ENCODE results near the gene ANXA3.
"Not testable (repeated sequence)": the region's sequence is repeated elsewhere in the genome, so short reads cannot be mapped to it uniquely, and the experiment has no call there.

The ANXA3 gene

GRCh38 chr4:78578674-78579425 is 27.3 kb downstream of the ANXA3 start:
- TF ChIP-seq POLR2A (IDR thresholded peaks at IDR 0.05; ENCODE audit: low read length) (no peak), GATA1 (IDR thresholded peaks at IDR 0.05; ENCODE audit: low read depth, low read length) (no peak)
- no peak for DNase-seq

- TF ChIP-seq POLR2A (IDR thresholded peaks at IDR 0.05; ENCODE audit: low read length) (no peak), GATA1 (IDR thresholded peaks at IDR 0.05; ENCODE audit: low read depth, low read length) (no peak)
- DNase-seq = no peak
Observed at GRCh38 chr4:78581618-78582017, 30.0 kb downstream of the ANXA3 start.

GRCh38 chr4:78584863-78585547 is 33.4 kb downstream of the ANXA3 start:
- no peak for DNase-seq

GRCh38 chr4:78585633-78586032 is 34.1 kb downstream of the ANXA3 start:
- TF ChIP-seq POLR2A (IDR thresholded peaks at IDR 0.05; ENCODE audit: low read length) (no peak), GATA1 (IDR thresholded peaks at IDR 0.05; ENCODE audit: low read depth, low read length) (no peak)
- no peak for DNase-seq

More at GRCh38 chr4:78584863-78585547, 33.4 kb downstream of the ANXA3 start:
- TF ChIP-seq POLR2A (IDR thresholded peaks at IDR 0.05; ENCODE audit: low read length) (no peak), GATA1 (IDR thresholded peaks at IDR 0.05; ENCODE audit: low read depth, low read length) (no peak)

GRCh38 chr4:78588894-78589545 is 37.5 kb downstream of the ANXA3 start:
- DNase-seq = no peak
- TF ChIP-seq POLR2A (IDR thresholded peaks at IDR 0.05; ENCODE audit: low read length) (no peak), GATA1 (IDR thresholded peaks at IDR 0.05; ENCODE audit: low read depth, low read length) (no peak)

GRCh38 chr4:78591404-78591803 is 39.8 kb downstream of the ANXA3 start:
- no peak for DNase-seq
- TF ChIP-seq POLR2A (IDR thresholded peaks at IDR 0.05; ENCODE audit: low read length) = no peak

- TF ChIP-seq GATA1 (IDR thresholded peaks at IDR 0.05; ENCODE audit: low read depth, low read length) (no peak), POLR2A (IDR thresholded peaks at IDR 0.05; ENCODE audit: low read length) (no peak)
- DNase-seq = peak; percentile 70 to 79
Observed at GRCh38 chr4:78592088-78592783, 40.7 kb downstream of the ANXA3 start.

GRCh38 chr4:78596111-78596742 is 44.7 kb downstream of the ANXA3 start:
- TF ChIP-seq POLR2A (IDR thresholded peaks at IDR 0.05; ENCODE audit: low read length) (no peak), GATA1 (IDR thresholded peaks at IDR 0.05; ENCODE audit: low read depth, low read length) (no peak)
- no peak for DNase-seq

- DNase-seq = not testable (repeated sequence)
Observed at GRCh38 chr4:78598431-78598830, 46.9 kb downstream of the ANXA3 start.

GRCh38 chr4:78599147-78599546 is 47.6 kb downstream of the ANXA3 start:
- no peak for DNase-seq
- TF ChIP-seq GATA1 (IDR thresholded peaks at IDR 0.05; ENCODE audit: low read depth, low read length) (no peak), POLR2A (IDR thresholded peaks at IDR 0.05; ENCODE audit: low read length) (no peak)

GRCh38 chr4:78599931-78600375 is 48.4 kb downstream of the ANXA3 start:
- TF ChIP-seq GATA1 (IDR thresholded peaks at IDR 0.05; ENCODE audit: low read depth, low read length) = peak; percentile 55
- no peak for TF ChIP-seq POLR2A (IDR thresholded peaks at IDR 0.05; ENCODE audit: low read length)
- peak; percentile 79 to 88 for DNase-seq

GRCh38 chr4:78601013-78601412 is 49.4 kb downstream of the ANXA3 start:
- no peak for DNase-seq
- TF ChIP-seq POLR2A (IDR thresholded peaks at IDR 0.05; ENCODE audit: low read length) (no peak), GATA1 (IDR thresholded peaks at IDR 0.05; ENCODE audit: low read depth, low read length) (no peak)

- no peak for TF ChIP-seq GATA1 (IDR thresholded peaks at IDR 0.05; ENCODE audit: low read depth, low read length)
- TF ChIP-seq POLR2A (IDR thresholded peaks at IDR 0.05; ENCODE audit: low read length) = no peak
- DNase-seq = no peak
Observed at GRCh38 chr4:78602334-78602733, 50.8 kb downstream of the ANXA3 start.

Data from erythroblast (primary cell).